Testis (tissue), 2 donors: ENCODE data around the gene CDCA8.

ENCODE experiments used
- POLR2A ChIP-seq: fragments of 450-650 bp; IDR thresholded peaks from one replicate; pipeline ENCODE4 v1.6.1; 2017; ENCODE audit warnings: antibody characterized with exemption, mild to moderate bottlenecking, moderate library complexity
- TF ChIP-seq, protein P1 (sequence below), 3 experiments: fragments of 450-650 bp in 2 of 3; fragments of 200-600 bp in 1 of 3; sonication (generic) in 1 of 3; IDR thresholded peaks; one replicate each; pipeline ENCODE4 v1.5.1; 2016 to 2019; ENCODE audit warnings: antibody characterized with exemption in 3 of 3, mild to moderate bottlenecking in 2 of 3, moderate library complexity in 1 of 3

DNA sequence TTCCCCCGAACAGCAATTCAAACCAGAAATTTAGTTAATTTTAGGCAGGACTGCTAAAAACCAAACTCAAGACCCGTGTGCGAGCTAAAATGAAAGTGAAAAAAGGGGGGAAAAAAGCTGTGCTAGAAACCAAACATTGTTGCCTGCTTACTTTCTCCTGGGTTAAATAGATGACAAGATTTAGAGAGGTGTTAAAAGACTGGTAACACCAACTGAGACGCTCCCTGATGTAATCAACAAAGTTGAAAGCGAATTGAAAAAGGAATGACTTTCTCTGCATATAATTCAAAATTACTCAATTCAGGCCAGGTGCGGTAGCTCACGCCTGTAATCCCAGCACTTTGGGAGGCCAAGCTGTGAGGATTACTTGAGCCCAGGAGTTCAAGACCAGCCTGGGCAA, 6.8 kb downstream of the CDCA8 start:
- TF ChIP-seq, protein P1, sequence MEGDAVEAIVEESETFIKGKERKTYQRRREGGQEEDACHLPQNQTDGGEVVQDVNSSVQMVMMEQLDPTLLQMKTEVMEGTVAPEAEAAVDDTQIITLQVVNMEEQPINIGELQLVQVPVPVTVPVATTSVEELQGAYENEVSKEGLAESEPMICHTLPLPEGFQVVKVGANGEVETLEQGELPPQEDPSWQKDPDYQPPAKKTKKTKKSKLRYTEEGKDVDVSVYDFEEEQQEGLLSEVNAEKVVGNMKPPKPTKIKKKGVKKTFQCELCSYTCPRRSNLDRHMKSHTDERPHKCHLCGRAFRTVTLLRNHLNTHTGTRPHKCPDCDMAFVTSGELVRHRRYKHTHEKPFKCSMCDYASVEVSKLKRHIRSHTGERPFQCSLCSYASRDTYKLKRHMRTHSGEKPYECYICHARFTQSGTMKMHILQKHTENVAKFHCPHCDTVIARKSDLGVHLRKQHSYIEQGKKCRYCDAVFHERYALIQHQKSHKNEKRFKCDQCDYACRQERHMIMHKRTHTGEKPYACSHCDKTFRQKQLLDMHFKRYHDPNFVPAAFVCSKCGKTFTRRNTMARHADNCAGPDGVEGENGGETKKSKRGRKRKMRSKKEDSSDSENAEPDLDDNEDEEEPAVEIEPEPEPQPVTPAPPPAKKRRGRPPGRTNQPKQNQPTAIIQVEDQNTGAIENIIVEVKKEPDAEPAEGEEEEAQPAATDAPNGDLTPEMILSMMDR (IDR thresholded peaks at IDR 0.05): no peak
- TF ChIP-seq POLR2A: no peak
